ENCODE measurements around the gene PSG7.
"Not testable (repeated sequence)": the region's sequence is repeated elsewhere in the genome, so short reads cannot be mapped to it uniquely, and the experiment has no call there.

Gene PSG7

GRCh38 chr19:42879613-42880012, 57.4 kb downstream of the PSG7 start, which contains the start of gene PSG1:
Gene PSG1 (minus strand): TSS chr19:42879713. CDS start chr19:42879581, 132 bp downstream.
- H3K36me3 Mint-ChIP-seq (ENCODE audit: low read depth) = no peaks in the 10 kb centered on the region
- no peak for TF ChIP-seq CTCF (IDR thresholded peaks at IDR 0.05; ENCODE audit: unreplicated experiment in 3 of 3)
- H3K4me3 Mint-ChIP-seq = no peak within 1 kb of the TSS
- H3K27me3 Mint-ChIP-seq (ENCODE audit: low read depth) = no peaks in the 10 kb centered on the region
- H3K27ac Mint-ChIP-seq = no peak within 1 kb of the TSS
- peaks cover 65% of the 10 kb centered on the region for H3K9me3 Mint-ChIP-seq
- no peaks in the 10 kb centered on the region for H3K4me1 Mint-ChIP-seq

- H3K4me1 Mint-ChIP-seq; H3K36me3 Mint-ChIP-seq (ENCODE audit: low read depth); H3K4me3 Mint-ChIP-seq; H3K27ac Mint-ChIP-seq; H3K27me3 Mint-ChIP-seq (ENCODE audit: low read depth): not testable (repeated sequence)
- H3K9me3 Mint-ChIP-seq = peaks cover 65% of the 10 kb centered on the region
Measured at GRCh38 chr19:42876596-42876995, 60.4 kb downstream of the PSG7 start.

DNA sequence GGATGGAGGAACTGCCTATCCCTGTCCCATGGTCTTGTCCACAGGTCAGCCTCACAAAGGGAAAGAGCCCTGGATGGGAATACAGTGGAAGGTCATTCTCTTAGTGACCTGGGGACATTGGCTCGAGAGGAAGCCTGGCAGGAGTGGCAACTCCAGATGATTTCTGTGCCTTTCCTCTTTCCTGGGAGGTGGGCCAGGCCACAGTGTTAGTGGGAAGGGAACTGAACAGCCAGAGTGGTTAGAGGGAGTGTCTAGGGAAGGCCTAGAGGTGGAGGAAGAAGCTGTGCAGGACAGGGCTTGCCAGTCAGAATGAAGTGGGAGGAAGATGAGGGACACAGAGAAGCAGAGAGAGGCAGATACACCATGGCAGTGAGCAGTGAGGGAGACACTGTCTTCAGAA, 61.1 kb downstream of the PSG7 start:
- H3K4me3 Mint-ChIP-seq; H3K36me3 Mint-ChIP-seq (ENCODE audit: low read depth); H3K27ac Mint-ChIP-seq; H3K27me3 Mint-ChIP-seq (ENCODE audit: low read depth); H3K4me1 Mint-ChIP-seq: not testable (repeated sequence)
- H3K9me3 Mint-ChIP-seq = peaks cover 65% of the 10 kb centered on the region

- not testable (repeated sequence) for H3K27me3 Mint-ChIP-seq (ENCODE audit: low read depth); H3K36me3 Mint-ChIP-seq (ENCODE audit: low read depth); H3K4me3 Mint-ChIP-seq; H3K4me1 Mint-ChIP-seq; H3K27ac Mint-ChIP-seq
- H3K9me3 Mint-ChIP-seq = peaks cover 66% of the 10 kb centered on the region
Measured at GRCh38 chr19:42874901-42875813, 61.9 kb downstream of the PSG7 start.

GRCh38 chr19:42874136-42874535, 62.9 kb downstream of the PSG7 start:
- not testable (repeated sequence) for H3K36me3 Mint-ChIP-seq (ENCODE audit: low read depth); H3K4me3 Mint-ChIP-seq; H3K27ac Mint-ChIP-seq; H3K27me3 Mint-ChIP-seq (ENCODE audit: low read depth); H3K4me1 Mint-ChIP-seq
- peaks cover 64% of the 10 kb centered on the region for H3K9me3 Mint-ChIP-seq
